Neuronal stem cell (in vitro differentiated cells): Measurements from ENCODE around the gene ERV3-1.

Experiments used
- DNase-seq: peaks from one replicate; pipeline ENCODE4 v3.0.0-alpha.2; 2013; ENCODE audit warnings: low spot score
- H2AFZ ChIP-seq: one replicate; pipeline ENCODE4 v1.6.1; 2013; ENCODE audit warnings: mild to moderate bottlenecking, low read length, inconsistent platforms
- H2AK5ac ChIP-seq: 2 replicates; pipeline ENCODE4 v1.6.1; 2013; ENCODE audit warnings: low read depth, mild to moderate bottlenecking, inconsistent platforms, low read length, moderate library complexity, mixed read lengths
- H2BK120ac ChIP-seq: 2 replicates; pipeline ENCODE4 v1.6.1; 2013; ENCODE audit warnings: low read depth, mild to moderate bottlenecking, inconsistent platforms, low read length, moderate library complexity, mixed read lengths
- H2BK12ac ChIP-seq: one replicate; pipeline ENCODE4 v1.6.1; 2013; ENCODE audit warnings: low read length, inconsistent platforms
- H2BK15ac ChIP-seq: 2 replicates; pipeline ENCODE4 v1.6.1; 2013; ENCODE audit warnings: mild to moderate bottlenecking, low read length, inconsistent platforms, mixed read lengths
- H2BK5ac ChIP-seq: one replicate; pipeline ENCODE4 v1.6.1; 2013; ENCODE audit warnings: inconsistent platforms, mild to moderate bottlenecking, low read length, moderate library complexity
- H3K14ac ChIP-seq: one replicate; pipeline ENCODE4 v1.6.1; 2013; ENCODE audit warnings: low read length, inconsistent platforms
- H3K18ac ChIP-seq: 2 replicates; pipeline ENCODE4 v1.6.1; 2013; ENCODE audit warnings: low read length, inconsistent platforms
- H3K23ac ChIP-seq: 2 replicates; pipeline ENCODE4 v1.6.1; 2013; ENCODE audit warnings: low read depth, mild to moderate bottlenecking, mixed read lengths, low read length, inconsistent platforms; ENCODE audit not compliant: poor library complexity
- H3K27ac ChIP-seq: replicated peaks from 3 replicates; pipeline ENCODE4 v1.5.1; 2013; ENCODE audit warnings: low read length, inconsistent platforms
- H3K27me3 ChIP-seq, 3 experiments: 2 replicates each; pipeline ENCODE4 v1.6.1; 2013; ENCODE audit warnings: low read length in 3 of 3, mild to moderate bottlenecking in 2 of 3, inconsistent platforms in 1 of 3, low read depth in 1 of 3, mixed read lengths in 1 of 3, moderate library complexity in 1 of 3; ENCODE audit not compliant: control insufficient read depth in 3 of 3, insufficient read depth in 3 of 3
- H3K36me3 ChIP-seq, 2 donors: replicated peaks in 1 of 2; 2 replicates each; pipeline ENCODE4 v1.6.1; 2013; ENCODE audit warnings: low read length in 2 of 2; ENCODE audit not compliant: control insufficient read depth in 2 of 2, insufficient read depth in 2 of 2
- H3K4ac ChIP-seq: 2 replicates; pipeline ENCODE4 v1.6.1; 2013; ENCODE audit warnings: inconsistent platforms, mild to moderate bottlenecking, low read length, moderate library complexity
- H3K4me1 ChIP-seq, 2 donors: 1 replicate in 1 of 2; 2 replicates in 1 of 2; pipeline ENCODE4 v1.6.1; 2013; ENCODE audit warnings: low read length in 2 of 2, low read depth in 1 of 2; ENCODE audit not compliant: control insufficient read depth in 2 of 2, insufficient read depth in 1 of 2
- H3K4me2 ChIP-seq: one replicate; pipeline ENCODE4 v1.6.1; 2013; ENCODE audit warnings: mild to moderate bottlenecking, low read length, inconsistent platforms; ENCODE audit not compliant: insufficient read depth, poor library complexity, severe bottlenecking
- H3K4me3 ChIP-seq, 2 donors: 2 replicates each; pipeline ENCODE4 v1.5.1; 2013; ENCODE audit warnings: low read length in 2 of 2, mild to moderate bottlenecking in 2 of 2, inconsistent platforms in 1 of 2, moderate library complexity in 1 of 2
- H3K79me1 ChIP-seq: one replicate; pipeline ENCODE4 v1.6.1; 2013; ENCODE audit warnings: low read depth, mild to moderate bottlenecking, inconsistent platforms, low read length, moderate library complexity
- H3K9ac ChIP-seq: one replicate; pipeline ENCODE4 v1.6.1; 2013; ENCODE audit warnings: mild to moderate bottlenecking, low read depth, low read length, inconsistent platforms; ENCODE audit not compliant: poor library complexity
- H3K9me3 ChIP-seq, 2 donors: replicated peaks in 1 of 2; 2 replicates each; pipeline versions ENCODE3 to v1.6.1; 2013; ENCODE audit warnings: low read length in 2 of 2, mild to moderate bottlenecking in 2 of 2, inconsistent platforms in 1 of 2, low read depth in 1 of 2, mixed read lengths in 1 of 2, moderate library complexity in 1 of 2; ENCODE audit not compliant: control insufficient read depth in 2 of 2, insufficient read depth in 1 of 2
- H4K8ac ChIP-seq: one replicate; pipeline ENCODE4 v1.6.1; 2013; ENCODE audit warnings: low read depth, mild to moderate bottlenecking, inconsistent platforms, low read length, moderate library complexity
- H4K91ac ChIP-seq: one replicate; pipeline ENCODE4 v1.6.1; 2013; ENCODE audit warnings: low read length, low read depth, mild to moderate bottlenecking, inconsistent platforms; ENCODE audit not compliant: poor library complexity
- WGBS, 2 donors: extraction: QIAGEN DNeasy Blood & Tissue Kit; methylation state at CpG; one replicate each; pipeline ENCODE4 v1.1.7; 2013; ENCODE audit warnings: missing lambda C conversion rate in 2 of 2, mixed read lengths in 1 of 2; ENCODE audit not compliant: insufficient read length in 2 of 2, insufficient replicate concordance in 1 of 2; ENCODE audit errors: extremely low coverage in 2 of 2; 5-methylcytosine and 5-hydroxymethylcytosine counted together

Gene ERV3-1

DNA sequence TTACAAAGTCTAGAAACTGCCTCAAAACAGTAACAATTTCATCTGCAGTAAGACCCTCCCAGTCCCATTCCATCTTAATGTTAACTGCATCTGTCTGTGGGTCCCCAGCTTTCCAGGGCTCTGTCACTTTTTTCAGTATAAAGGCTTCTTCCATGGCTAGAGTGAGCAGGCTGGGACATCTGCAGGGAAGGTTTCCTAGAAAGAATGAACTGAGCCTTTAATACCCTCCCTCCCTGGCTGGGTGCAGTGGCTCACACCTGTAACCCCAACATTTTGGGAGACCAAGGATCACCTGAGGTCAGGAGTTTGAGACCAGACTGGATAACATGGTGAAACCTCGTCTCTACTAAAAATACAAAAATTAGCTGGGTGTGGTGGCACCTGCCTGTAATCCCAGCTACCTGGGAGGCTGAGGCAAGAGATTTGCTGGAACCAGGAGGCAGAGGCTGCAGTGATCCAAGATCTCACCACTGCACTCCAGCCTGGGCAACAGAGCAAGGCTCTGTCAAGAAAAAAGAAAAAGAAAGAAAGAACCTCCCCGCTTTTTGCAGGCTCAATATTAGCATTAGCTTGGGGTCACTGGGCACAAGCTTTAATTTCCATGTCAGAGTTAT lies 3.4 kb downstream of the ERV3-1 start:
- peaks cover 20 to 69% of the 10 kb centered on the region in 2 donors for H3K9me3 ChIP-seq
- no peaks in the 10 kb centered on the region for H3K27me3 ChIP-seq
- no peak overlapping the region for H3K4me2 ChIP-seq
- no peak overlapping the region for H3K9ac ChIP-seq
- H3K14ac ChIP-seq, result no peak overlapping the region
- no peak for DNase-seq
- no peak overlapping the region for H3K4ac ChIP-seq
- H3K4me3 ChIP-seq, result no peak overlapping the region
- H3K36me3 ChIP-seq, result peaks cover 16 to 70% of the 10 kb centered on the region in 2 donors
- H2AK5ac ChIP-seq, result no peak overlapping the region
- H3K27ac ChIP-seq, result no peak overlapping the region
- H2BK12ac ChIP-seq, result no peak overlapping the region
- H2BK5ac ChIP-seq, result no peak overlapping the region
- H4K8ac ChIP-seq, result no peak overlapping the region
- no peak overlapping the region for H4K91ac ChIP-seq
- H3K79me1 ChIP-seq, result peaks cover 5% of the 10 kb centered on the region
- no peak overlapping the region for H2BK15ac ChIP-seq
- no CpG with 5 or more reads among the region's 2 CpGs for WGBS, 2 donors
- peaks cover 2 to 3% of the 10 kb centered on the region in 2 donors for H3K4me1 ChIP-seq
- no peak overlapping the region for H3K23ac ChIP-seq
- H2AFZ ChIP-seq, result no peak overlapping the region
- no peak overlapping the region for H2BK120ac ChIP-seq
- no peak overlapping the region for H3K18ac ChIP-seq

GRCh38 chr7:65001291-65001814 lies 5.1 kb downstream of the ERV3-1 start:
- Histone ChIP-seq H2AK5ac (no peak overlapping the region), H3K9me3 (peaks cover 29 to 87% of the 10 kb centered on the region in 2 donors), H3K4me1 (peaks cover 2 to 3% of the 10 kb centered on the region in 2 donors), H3K4me2 (no peak overlapping the region), H3K27ac (no peak overlapping the region), H2BK12ac (no peak overlapping the region), H2BK120ac (no peak overlapping the region), H2BK15ac (no peak overlapping the region), H3K27me3 (no peaks in the 10 kb centered on the region), H4K91ac (no peak overlapping the region), H3K18ac (no peak overlapping the region), H4K8ac (no peak overlapping the region), H3K79me1 (peaks cover 5% of the 10 kb centered on the region), H3K4me3 (no peak overlapping the region), H3K9ac (no peak overlapping the region), H3K36me3 (peaks cover 20 to 86% of the 10 kb centered on the region in 2 donors), H3K14ac (no peak overlapping the region), H3K4ac (no peak overlapping the region), H2BK5ac (no peak overlapping the region), H3K23ac (no peak overlapping the region), H2AFZ (no peak overlapping the region)
- DNase-seq, result no peak
- WGBS, 2 donors, result no CpG with 5 or more reads among the region's 1 CpG

- Histone ChIP-seq H3K36me3 (peaks cover 23 to 90% of the 10 kb centered on the region in 2 donors), H2BK120ac (no peak overlapping the region), H2BK12ac (no peak overlapping the region), H3K14ac (no peak overlapping the region), H3K4ac (no peak overlapping the region), H3K9ac (no peak overlapping the region), H2BK5ac (no peak overlapping the region), H3K4me3 (no peak overlapping the region), H2BK15ac (no peak overlapping the region), H3K27ac (no peak overlapping the region), H3K4me1 (no peaks in the 10 kb centered on the region), H3K4me2 (no peak overlapping the region), H3K9me3 (peaks cover 39 to 99% of the 10 kb centered on the region in 2 donors), H3K18ac (no peak overlapping the region), H2AFZ (no peak overlapping the region), H4K91ac (no peak overlapping the region), H3K79me1 (peaks cover 3% of the 10 kb centered on the region), H3K23ac (no peak overlapping the region), H3K27me3 (no peaks in the 10 kb centered on the region), H2AK5ac (no peak overlapping the region), H4K8ac (no peak overlapping the region)
- no peak for DNase-seq
- no CpG with 5 or more reads among the region's 11 CpGs for WGBS, 2 donors
These were observed 7.1 kb downstream of the ERV3-1 start for GRCh38 chr7:64999165-65000004.

GRCh38 chr7:64998865-64999164 lies 7.7 kb downstream of the ERV3-1 start:
- Histone ChIP-seq H4K91ac (no peak overlapping the region), H3K18ac (no peak overlapping the region), H3K23ac (no peak overlapping the region), H2BK120ac (no peak overlapping the region), H3K27ac (no peak overlapping the region), H3K9ac (no peak overlapping the region), H3K4me3 (no peak overlapping the region), H2BK15ac (no peak overlapping the region), H3K9me3 (peaks cover 44 to 99% of the 10 kb centered on the region in 2 donors), H3K4ac (no peak overlapping the region), H3K14ac (no peak overlapping the region), H2BK5ac (no peak overlapping the region), H2AFZ (no peak overlapping the region), H4K8ac (no peak overlapping the region), H3K79me1 (peaks cover 3% of the 10 kb centered on the region), H3K4me2 (no peak overlapping the region), H2AK5ac (no peak overlapping the region), H3K27me3 (no peaks in the 10 kb centered on the region), H3K4me1 (no peaks in the 10 kb centered on the region), H2BK12ac (no peak overlapping the region), H3K36me3 (peaks cover 23 to 90% of the 10 kb centered on the region in 2 donors)
- DNase-seq, result no peak
- no CpG with 5 or more reads among the region's 7 CpGs for WGBS, 2 donors
